Measurements from ENCODE around the gene COL13A1.

The COL13A1 gene

GRCh38 chr10:69819716-69820506 lies 18.2 kb downstream of the COL13A1 start:
- peak; percentile 12 for DNase-seq (ENCODE audit: low read depth)

GRCh38 chr10:69820817-69821216 lies 19.1 kb downstream of the COL13A1 start:
- DNase-seq (ENCODE audit: low read depth) = no peak

GRCh38 chr10:69825604-69826003 lies 23.9 kb downstream of the COL13A1 start:
- no peak for DNase-seq (ENCODE audit: low read depth)

- no peak for DNase-seq (ENCODE audit: low read depth)
Measured at GRCh38 chr10:69826094-69826493, 24.4 kb downstream of the COL13A1 start.

- no peak for DNase-seq (ENCODE audit: low read depth)
Measured at GRCh38 chr10:69826789-69827554, 25.3 kb downstream of the COL13A1 start.

GRCh38 chr10:69828144-69828870 lies 26.6 kb downstream of the COL13A1 start:
- DNase-seq (ENCODE audit: low read depth) = no peak

- no peak for DNase-seq (ENCODE audit: low read depth)
Measured at GRCh38 chr10:69829775-69830174, 28.1 kb downstream of the COL13A1 start.

- peak; percentile 28 for DNase-seq (ENCODE audit: low read depth)
Measured at GRCh38 chr10:69831231-69831855, 29.6 kb downstream of the COL13A1 start.

GRCh38 chr10:69835233-69835632 lies 33.5 kb downstream of the COL13A1 start:
- DNase-seq (ENCODE audit: low read depth) = no peak

GRCh38 chr10:69835875-69836730 lies 34.4 kb downstream of the COL13A1 start:
- no peak for DNase-seq (ENCODE audit: low read depth)

GRCh38 chr10:69836731-69837030 lies 35.0 kb downstream of the COL13A1 start:
- no peak for DNase-seq (ENCODE audit: low read depth)

GRCh38 chr10:69837261-69837660 lies 35.6 kb downstream of the COL13A1 start:
- no peak for DNase-seq (ENCODE audit: low read depth)

GRCh38 chr10:69838418-69838817 lies 36.7 kb downstream of the COL13A1 start:
- DNase-seq (ENCODE audit: low read depth) = no peak

- DNase-seq (ENCODE audit: low read depth) = peak; percentile 80
Measured at GRCh38 chr10:69838853-69839252, 37.1 kb downstream of the COL13A1 start.

- peak; percentile 55 for DNase-seq (ENCODE audit: low read depth)
Measured at GRCh38 chr10:69839696-69840345, 38.1 kb downstream of the COL13A1 start.

- no peak for DNase-seq (ENCODE audit: low read depth)
Measured at GRCh38 chr10:69840773-69841172, 39.1 kb downstream of the COL13A1 start.

GRCh38 chr10:69842020-69842419 lies 40.3 kb downstream of the COL13A1 start:
- DNase-seq (ENCODE audit: low read depth) = no peak

- peak; percentile 39 for DNase-seq (ENCODE audit: low read depth)
Measured at GRCh38 chr10:69842882-69843281, 41.2 kb downstream of the COL13A1 start.

- no peak for DNase-seq (ENCODE audit: low read depth)
Measured at GRCh38 chr10:69843923-69844322, 42.2 kb downstream of the COL13A1 start.

GRCh38 chr10:69844698-69845097 lies 43.0 kb downstream of the COL13A1 start:
- DNase-seq (ENCODE audit: low read depth) = no peak

Data from amniotic epithelial cell (primary cell).